H9 (cell line): ENCODE data around the gene CDK14. TPM values are rescaled to one million over a fixed set of nuclear protein-coding genes. Genes with fewer than 3 reads are reported as not detected.

ENCODE experiments used
- DNase-seq: peaks from one replicate; pipeline ENCODE4 v3.0.0-alpha.2; 2017
- H2AFZ ChIP-seq: one replicate; pipeline ENCODE4 v1.6.1; 2013; ENCODE audit warnings: mild to moderate bottlenecking, low read length, control low read depth, moderate library complexity
- H2AK5ac ChIP-seq: 2 replicates; pipeline ENCODE4 v1.6.1; 2013; ENCODE audit warnings: low read length, control low read depth, mixed read lengths; ENCODE audit not compliant: insufficient read length
- H2BK120ac ChIP-seq: one replicate; pipeline ENCODE4 v1.6.1; 2013; ENCODE audit warnings: low read depth, mild to moderate bottlenecking, low read length, control low read depth, inconsistent platforms; ENCODE audit not compliant: poor library complexity, severe bottlenecking
- H2BK12ac ChIP-seq: 2 replicates; pipeline ENCODE4 v1.6.1; 2013; ENCODE audit warnings: low read length, control low read depth, mixed read lengths, low read depth; ENCODE audit not compliant: insufficient read length
- H2BK15ac ChIP-seq: 2 replicates; pipeline ENCODE4 v1.6.1; 2013; ENCODE audit warnings: low read depth, low read length, control low read depth
- H2BK20ac ChIP-seq: one replicate; pipeline ENCODE4 v1.6.1; 2013; ENCODE audit warnings: low read depth, mild to moderate bottlenecking, low read length, control low read depth, inconsistent platforms; ENCODE audit not compliant: poor library complexity, severe bottlenecking
- H2BK5ac ChIP-seq: 2 replicates; pipeline ENCODE4 v1.6.1; 2013; ENCODE audit warnings: low read length, control low read depth, mixed read lengths; ENCODE audit not compliant: insufficient read length
- H3K14ac ChIP-seq: 2 replicates; pipeline ENCODE4 v1.6.1; 2013; ENCODE audit warnings: low read length, control low read depth; ENCODE audit not compliant: insufficient read depth
- H3K18ac ChIP-seq: 2 replicates; pipeline ENCODE4 v1.6.1; 2013; ENCODE audit warnings: low read depth, mild to moderate bottlenecking, mixed read lengths, low read length, control low read depth; ENCODE audit not compliant: insufficient read length
- H3K23ac ChIP-seq: 2 replicates; pipeline ENCODE4 v1.6.1; 2013; ENCODE audit warnings: low read length, control low read depth, mixed read lengths, low read depth; ENCODE audit not compliant: insufficient read length
- H3K23me2 ChIP-seq: 2 replicates; pipeline ENCODE4 v1.6.1; 2013; ENCODE audit warnings: low read depth, mild to moderate bottlenecking, mixed read lengths, low read length, control low read depth; ENCODE audit not compliant: insufficient read length, poor library complexity, severe bottlenecking
- H3K27ac ChIP-seq: 2 replicates; pipeline ENCODE4 v1.5.1; 2013; ENCODE audit warnings: low read length, control low read depth, mixed read lengths, low read depth; ENCODE audit not compliant: insufficient read length
- H3K27me3 ChIP-seq: 2 replicates; pipeline ENCODE4 v1.6.1; 2013; ENCODE audit warnings: low read length, control low read depth, inconsistent platforms; ENCODE audit not compliant: insufficient read depth
- H3K4ac ChIP-seq: 2 replicates; pipeline ENCODE4 v1.6.1; 2013; ENCODE audit warnings: low read depth, mild to moderate bottlenecking, control low read depth, inconsistent platforms, low read length, moderate library complexity
- H3K4me1 ChIP-seq: 2 replicates; pipeline ENCODE4 v1.6.1; 2013; ENCODE audit warnings: low read length, control low read depth, inconsistent platforms; ENCODE audit not compliant: insufficient read depth
- H3K4me2 ChIP-seq: 2 replicates; pipeline ENCODE4 v1.6.1; 2013; ENCODE audit warnings: low read length, control low read depth, mixed read lengths; ENCODE audit not compliant: insufficient read length, insufficient read depth
- H3K56ac ChIP-seq: 2 replicates; pipeline ENCODE4 v1.6.1; 2013; ENCODE audit warnings: low read depth, mild to moderate bottlenecking, mixed read lengths, low read length, control low read depth; ENCODE audit not compliant: insufficient read length
- H3K79me1 ChIP-seq: 2 replicates; pipeline ENCODE4 v1.6.1; 2013; ENCODE audit warnings: low read depth, mild to moderate bottlenecking, moderate library complexity, low read length, control low read depth, inconsistent platforms; ENCODE audit not compliant: insufficient read depth, poor library complexity, severe bottlenecking
- H3K79me2 ChIP-seq: 2 replicates; pipeline ENCODE4 v1.6.1; 2013; ENCODE audit warnings: low read length, control low read depth, inconsistent platforms; ENCODE audit not compliant: insufficient read depth
- H3K9ac ChIP-seq: 2 replicates; pipeline ENCODE4 v1.6.1; 2013; ENCODE audit warnings: low read length, control low read depth, mixed read lengths; ENCODE audit not compliant: insufficient read length; ENCODE audit errors: extremely low read depth
- H3K9me3 ChIP-seq: one replicate; pipeline ENCODE4 v1.6.1; 2013; ENCODE audit warnings: low read depth, low read length, inconsistent platforms; ENCODE audit not compliant: control insufficient read depth
- H3T11ph ChIP-seq: one replicate; pipeline ENCODE4 v1.6.1; 2013; ENCODE audit warnings: mild to moderate bottlenecking, low read length, control low read depth, inconsistent platforms
- H4K20me1 ChIP-seq: one replicate; pipeline ENCODE4 v1.6.1; 2013; ENCODE audit not compliant: control insufficient read depth, insufficient read length, insufficient read depth
- H4K5ac ChIP-seq: 2 replicates; pipeline ENCODE4 v1.6.1; 2013; ENCODE audit warnings: low read depth, mild to moderate bottlenecking, mixed read lengths, low read length, control low read depth; ENCODE audit not compliant: insufficient read length
- H4K8ac ChIP-seq: replicated peaks from 2 replicates; pipeline ENCODE4 v1.6.1; 2013; ENCODE audit warnings: low read length, control low read depth, mixed read lengths, low read depth; ENCODE audit not compliant: insufficient read length
- H4K91ac ChIP-seq: 2 replicates; pipeline ENCODE4 v1.6.1; 2013; ENCODE audit warnings: low read depth, mild to moderate bottlenecking, moderate library complexity, mixed read lengths, low read length, control low read depth; ENCODE audit not compliant: insufficient read length
- H3K27ac Mint-ChIP-seq, 3 experiments: 2 replicates in 2 of 3; 3 replicates in 1 of 3; pipeline ENCODE4 v1.8.0; 2020 to 2021; ENCODE audit warnings: mixed read lengths in 3 of 3, mild to moderate bottlenecking in 1 of 3, moderate library complexity in 1 of 3
- H3K27me3 Mint-ChIP-seq: 2 replicates; pipeline ENCODE4 v1.8.0; 2021; ENCODE audit warnings: low read depth, mild to moderate bottlenecking, moderate library complexity, mixed read lengths
- H3K36me3 Mint-ChIP-seq, 3 experiments: 2 replicates in 2 of 3; 3 replicates in 1 of 3; pipeline ENCODE4 v1.8.0; 2020 to 2021; ENCODE audit warnings: low read depth in 3 of 3, mixed read lengths in 3 of 3; ENCODE audit not compliant: insufficient read depth in 1 of 3
- H3K4me1 Mint-ChIP-seq, 2 experiments: 2 replicates each; pipeline ENCODE4 v1.8.0; 2020; ENCODE audit warnings: mixed read lengths in 2 of 2
- H3K4me3 Mint-ChIP-seq, 2 experiments: 2 replicates in 1 of 2; 3 replicates in 1 of 2; pipeline ENCODE4 v1.8.0; 2020 to 2021; ENCODE audit warnings: mild to moderate bottlenecking in 2 of 2, mixed read lengths in 2 of 2, moderate library complexity in 1 of 2
- H3K9me3 Mint-ChIP-seq, 2 experiments: 2 replicates in 1 of 2; 3 replicates in 1 of 2; pipeline ENCODE4 v1.8.0; 2020; ENCODE audit warnings: mild to moderate bottlenecking in 2 of 2, mixed read lengths in 2 of 2, moderate library complexity in 1 of 2
- WGBS: extraction: QIAGEN DNeasy Blood & Tissue Kit; methylation state at CpG from one replicate; pipeline ENCODE4 v1.1.7; 2013; ENCODE audit warnings: missing lambda C conversion rate, low lambda C conversion rate, mixed read lengths; ENCODE audit not compliant: insufficient read length; ENCODE audit errors: extremely low coverage; 5-methylcytosine and 5-hydroxymethylcytosine counted together
- total RNA-seq: library from RNA; stranded (reverse); gene quantifications from 2 replicates; pipeline ENCODE4 v1.2.1, GENCODE V29; 2021
- TF ChIP-seq, protein P1 (sequence below): fragments of 200-600 bp; sonication (generic); conservative IDR thresholded peaks from 3 replicates; pipeline ENCODE4 v1.8.0; 2021; ENCODE audit warnings: antibody characterized with exemption, mild to moderate bottlenecking

CDK14 gene
- total RNA-seq, 1 experiment from 2014 or later = 23.9 TPM

DNA sequence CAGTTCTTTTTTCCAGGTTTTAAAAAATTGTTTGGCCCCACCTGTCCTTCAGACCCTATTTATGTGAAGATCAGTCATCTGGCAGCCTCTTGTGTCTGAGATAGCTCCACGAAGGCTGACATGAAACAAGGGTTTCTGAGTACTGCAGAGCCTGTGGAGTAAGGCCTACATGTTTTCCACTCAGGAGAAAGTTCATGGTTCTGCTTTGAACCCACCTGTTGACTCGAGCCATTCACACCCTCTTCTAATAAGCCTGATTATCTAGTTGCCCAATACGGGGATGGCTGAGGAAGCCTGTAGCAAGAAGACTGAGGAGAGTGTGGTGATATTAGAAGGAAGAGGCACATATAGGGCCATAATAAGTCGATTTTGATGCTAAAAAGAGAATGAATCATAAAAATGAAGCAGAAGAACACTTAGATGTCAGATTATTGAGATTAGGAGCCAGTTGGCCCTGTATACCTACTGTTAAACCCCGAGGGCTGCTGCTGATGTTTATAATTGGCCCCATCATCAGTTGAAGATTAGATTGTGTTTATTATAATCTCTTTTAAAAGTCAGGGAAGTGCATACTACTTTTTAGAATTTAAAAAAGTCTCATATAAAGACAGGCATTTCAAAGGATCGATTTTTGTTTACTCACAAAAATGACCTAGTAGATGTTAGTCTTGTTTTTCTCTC, 109.4 kb downstream of the CDK14 start:
- Histone ChIP-seq H3K23ac (no peak overlapping the region), H4K20me1 (no peaks in the 10 kb centered on the region), H2BK20ac (no peak overlapping the region), H2BK12ac (no peak overlapping the region), H3K27ac (no peak overlapping the region), H3K9me3 (no peaks in the 10 kb centered on the region), H3K23me2 (no peaks in the 10 kb centered on the region), H2AFZ (no peak overlapping the region), H3K79me1 (no peaks in the 10 kb centered on the region), H3K18ac (no peak overlapping the region), H3K14ac (no peak overlapping the region), H3K9ac (no peak overlapping the region), H4K5ac (no peak overlapping the region), H2BK120ac (no peak overlapping the region), H3K4me1 (peaks cover 9% of the 10 kb centered on the region; the same call in 1 of the 2 replicates), H2AK5ac (no peak overlapping the region), H4K91ac (no peak overlapping the region), H4K8ac (no peak overlapping the region), H2BK15ac (no peak overlapping the region), H3K56ac (no peak overlapping the region), H3K79me2 (no peaks in the 10 kb centered on the region), H3K4me2 (no peak overlapping the region), H3K27me3 (no peaks in the 10 kb centered on the region), H3K4ac (no peak overlapping the region), H3T11ph (no peak overlapping the region), H2BK5ac (no peak overlapping the region)
- Mint-ChIP-seq H3K4me3 (no peak overlapping the region), H3K4me1 (peaks cover 38 to 43% of the 10 kb centered on the region in 2 experiments), H3K9me3 (no peaks in the 10 kb centered on the region; a peak in 1 of 5 replicates), H3K27me3 (no peaks in the 10 kb centered on the region), H3K27ac (no peak overlapping the region), H3K36me3 (no peaks in the 10 kb centered on the region)
- TF ChIP-seq, protein P1, sequence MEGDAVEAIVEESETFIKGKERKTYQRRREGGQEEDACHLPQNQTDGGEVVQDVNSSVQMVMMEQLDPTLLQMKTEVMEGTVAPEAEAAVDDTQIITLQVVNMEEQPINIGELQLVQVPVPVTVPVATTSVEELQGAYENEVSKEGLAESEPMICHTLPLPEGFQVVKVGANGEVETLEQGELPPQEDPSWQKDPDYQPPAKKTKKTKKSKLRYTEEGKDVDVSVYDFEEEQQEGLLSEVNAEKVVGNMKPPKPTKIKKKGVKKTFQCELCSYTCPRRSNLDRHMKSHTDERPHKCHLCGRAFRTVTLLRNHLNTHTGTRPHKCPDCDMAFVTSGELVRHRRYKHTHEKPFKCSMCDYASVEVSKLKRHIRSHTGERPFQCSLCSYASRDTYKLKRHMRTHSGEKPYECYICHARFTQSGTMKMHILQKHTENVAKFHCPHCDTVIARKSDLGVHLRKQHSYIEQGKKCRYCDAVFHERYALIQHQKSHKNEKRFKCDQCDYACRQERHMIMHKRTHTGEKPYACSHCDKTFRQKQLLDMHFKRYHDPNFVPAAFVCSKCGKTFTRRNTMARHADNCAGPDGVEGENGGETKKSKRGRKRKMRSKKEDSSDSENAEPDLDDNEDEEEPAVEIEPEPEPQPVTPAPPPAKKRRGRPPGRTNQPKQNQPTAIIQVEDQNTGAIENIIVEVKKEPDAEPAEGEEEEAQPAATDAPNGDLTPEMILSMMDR = no peak
- DNase-seq = no peak
- WGBS = no CpG with 5 or more reads among the region's 6 CpGs
